ENCODE data around the gene IFITM1. TPM values are rescaled to one million over a fixed set of nuclear protein-coding genes. Genes with fewer than 3 reads are reported as not detected.
"Not testable (repeated sequence)": the region's sequence is repeated elsewhere in the genome, so short reads cannot be mapped to it uniquely, and the experiment has no call there.

Gene IFITM1
- total and polyA plus RNA-seq, 2 experiments from 2014 or later, result 72.7 to 180 TPM

- Histone ChIP-seq H3K79me2 (ENCODE audit: insufficient read depth) (no peaks in the 10 kb centered on the region), H3K9me3 (ENCODE audit: low read depth) (no peaks in the 10 kb centered on the region), H3K9me2 (ENCODE audit: insufficient read depth) (no peaks in the 10 kb centered on the region), H3K27ac (no peak overlapping the region), H3K4me2 (ENCODE audit: unreplicated experiment) (no peak overlapping the region), H2AFZ (no peak overlapping the region), H3K4me3 (no peak overlapping the region), H3K9ac (no peak overlapping the region), H3F3A (ENCODE audit: insufficient read depth) (no peaks in the 10 kb centered on the region), H4K20me1 (ENCODE audit: insufficient read depth) (no peaks in the 10 kb centered on the region), H3K36me3 (ENCODE audit: low read depth) (no peaks in the 10 kb centered on the region), H3K27me3 (replicated peaks; ENCODE audit: insufficient read depth) (no peaks in the 10 kb centered on the region), H3K4me1 (ENCODE audit: insufficient read depth) (peaks cover 6% of the 10 kb centered on the region)
- in situ Hi-C loops (cut with MboI), result no loop called here
- TF ChIP-seq EZH2 (IDR thresholded peaks at IDR 0.05; ENCODE audit: insufficient read depth, poor library complexity, severe bottlenecking) (no peak), EZH2phosphoT487 (IDR thresholded peaks at IDR 0.05; ENCODE audit: insufficient read depth, low read depth) (no peak)
- no peak for DNase-seq
- 74 to 76% methylated on average over 34 of the region's 34 CpGs for WGBS, 2 experiments (ENCODE audit: low coverage in 1 of 2, low lambda C conversion rate in 2 of 2, missing lambda C conversion rate in 2 of 2)
Observed at GRCh38 chr11:330694-331357, 17.0 kb downstream of the IFITM1 start.

DNA sequence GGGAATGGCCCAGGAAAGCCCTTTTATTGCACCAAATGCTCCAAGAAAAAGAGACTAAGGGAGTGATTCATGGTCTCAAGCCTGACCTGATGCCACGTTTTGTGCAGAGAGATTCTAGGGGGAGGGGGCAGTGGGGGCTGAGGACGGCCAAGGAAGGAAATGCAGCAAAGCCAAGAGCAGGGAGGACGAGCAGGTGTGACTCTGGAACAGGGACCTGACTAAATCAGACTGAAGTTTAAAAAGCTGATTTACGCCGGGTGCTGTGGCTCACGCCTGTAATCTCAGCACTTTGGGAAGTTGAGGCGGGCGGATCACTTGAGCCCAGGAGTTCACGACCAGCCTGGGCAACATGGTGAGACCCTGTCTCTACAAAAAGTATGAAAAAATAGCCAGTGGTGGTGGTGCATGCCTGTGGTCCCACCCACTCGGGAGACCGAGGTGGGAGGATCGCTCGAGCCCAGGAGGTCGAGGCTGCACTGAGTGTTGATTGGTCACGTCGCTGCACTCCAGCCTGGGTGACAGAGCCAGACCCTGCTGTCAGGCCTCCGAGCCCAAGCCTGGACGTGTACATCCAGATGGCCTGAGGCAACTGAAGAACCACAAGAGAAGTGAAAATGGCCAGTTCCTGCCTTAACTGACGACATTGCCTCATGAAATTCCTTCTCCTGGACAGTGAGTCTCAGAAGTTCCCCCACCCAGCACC, 17.7 kb downstream of the IFITM1 start:
- Histone ChIP-seq H3K9me2 (ENCODE audit: insufficient read depth) (no peaks in the 10 kb centered on the region), H3K27ac (no peak overlapping the region), H3K9ac (no peak overlapping the region), H3K4me2 (ENCODE audit: unreplicated experiment) (no peak overlapping the region), H3K27me3 (replicated peaks; ENCODE audit: insufficient read depth) (no peaks in the 10 kb centered on the region), H3F3A (ENCODE audit: insufficient read depth) (no peaks in the 10 kb centered on the region), H3K4me3 (no peak overlapping the region), H3K4me1 (ENCODE audit: insufficient read depth) (peaks cover 8% of the 10 kb centered on the region), H3K36me3 (ENCODE audit: low read depth) (no peaks in the 10 kb centered on the region), H2AFZ (no peak overlapping the region), H4K20me1 (ENCODE audit: insufficient read depth) (no peaks in the 10 kb centered on the region), H3K9me3 (ENCODE audit: low read depth) (no peaks in the 10 kb centered on the region), H3K79me2 (ENCODE audit: insufficient read depth) (no peaks in the 10 kb centered on the region)
- no peak for DNase-seq
- WGBS, 2 experiments (ENCODE audit: low coverage in 1 of 2, low lambda C conversion rate in 2 of 2, missing lambda C conversion rate in 2 of 2), result 81 to 84% methylated on average over 19 of the region's 19 CpGs
- TF ChIP-seq EZH2phosphoT487 (IDR thresholded peaks at IDR 0.05; ENCODE audit: insufficient read depth, low read depth) (no peak), EZH2 (IDR thresholded peaks at IDR 0.05; ENCODE audit: insufficient read depth, poor library complexity, severe bottlenecking) (no peak)
- in situ Hi-C loops (cut with MboI), result no loop called here

- Histone ChIP-seq H3K27ac (no peak overlapping the region), H3K79me2 (ENCODE audit: insufficient read depth) (no peaks in the 10 kb centered on the region), H2AFZ (no peak overlapping the region), H3K9me2 (ENCODE audit: insufficient read depth) (no peaks in the 10 kb centered on the region), H3K4me2 (ENCODE audit: unreplicated experiment) (no peak overlapping the region), H3K9me3 (ENCODE audit: low read depth) (no peaks in the 10 kb centered on the region), H3F3A (ENCODE audit: insufficient read depth) (no peaks in the 10 kb centered on the region), H3K4me1 (ENCODE audit: insufficient read depth) (peaks cover 8% of the 10 kb centered on the region), H3K27me3 (replicated peaks; ENCODE audit: insufficient read depth) (no peaks in the 10 kb centered on the region), H4K20me1 (ENCODE audit: insufficient read depth) (no peaks in the 10 kb centered on the region), H3K4me3 (no peak overlapping the region), H3K9ac (no peak overlapping the region), H3K36me3 (ENCODE audit: low read depth) (no peaks in the 10 kb centered on the region)
- in situ Hi-C loops (cut with MboI), result no loop called here
- TF ChIP-seq EZH2 (IDR thresholded peaks at IDR 0.05; ENCODE audit: insufficient read depth, poor library complexity, severe bottlenecking) (no peak), EZH2phosphoT487 (IDR thresholded peaks at IDR 0.05; ENCODE audit: insufficient read depth, low read depth) (no peak)
- no peak for DNase-seq
- 90 to 91% methylated on average over 23 of the region's 23 CpGs for WGBS, 2 experiments (ENCODE audit: low coverage in 1 of 2, low lambda C conversion rate in 2 of 2, missing lambda C conversion rate in 2 of 2)
Observed at GRCh38 chr11:332651-333480, 19.0 kb downstream of the IFITM1 start.

DNA sequence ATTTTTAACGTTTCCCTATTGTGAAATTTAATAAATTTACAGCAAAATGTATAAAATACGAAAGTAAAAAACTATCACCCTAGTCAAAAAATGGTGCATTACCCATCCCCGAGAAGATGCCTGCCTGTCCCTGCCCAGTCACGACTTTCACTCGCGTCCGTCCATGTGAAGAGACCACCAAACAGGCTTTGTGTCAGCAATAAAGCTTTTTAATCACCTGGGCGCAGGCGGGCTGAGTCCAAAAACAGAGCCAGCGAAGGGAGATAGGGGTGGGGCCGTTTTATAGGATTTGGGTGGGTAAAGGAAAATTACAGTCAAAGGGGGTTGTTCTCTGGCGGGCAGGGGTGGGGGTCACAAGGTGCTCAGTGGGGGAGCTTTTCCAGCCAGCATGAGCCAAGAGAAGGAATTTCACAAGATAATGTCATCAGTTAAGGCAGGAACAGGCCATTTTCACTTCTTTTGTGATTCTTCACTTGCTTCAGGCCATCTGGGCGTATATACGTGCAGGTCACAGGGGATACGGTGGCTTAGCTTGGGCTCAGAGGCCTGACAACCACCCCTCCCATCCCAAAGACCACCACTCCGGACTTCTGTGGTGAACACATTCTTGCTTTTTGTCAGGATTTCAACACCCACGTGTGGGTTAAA, 19.9 kb downstream of the IFITM1 start:
- H3K4me3 ChIP-seq; DNase-seq; in situ Hi-C loops (cut with MboI); H3K4me1 ChIP-seq (ENCODE audit: insufficient read depth); H3K9ac ChIP-seq; H3K4me2 ChIP-seq (ENCODE audit: unreplicated experiment); H4K20me1 ChIP-seq (ENCODE audit: insufficient read depth); H3K27ac ChIP-seq; H3K79me2 ChIP-seq (ENCODE audit: insufficient read depth); H3K27me3 ChIP-seq (replicated peaks; ENCODE audit: insufficient read depth); H3K36me3 ChIP-seq (ENCODE audit: low read depth); H3K9me2 ChIP-seq (ENCODE audit: insufficient read depth); H3F3A ChIP-seq (ENCODE audit: insufficient read depth); H3K9me3 ChIP-seq (ENCODE audit: low read depth): not testable (repeated sequence)
- 78 to 82% methylated on average over 14 to 17 of the region's 17 CpGs for WGBS, 2 experiments (ENCODE audit: low coverage in 1 of 2, low lambda C conversion rate in 2 of 2, missing lambda C conversion rate in 2 of 2)
- H2AFZ ChIP-seq, result peak overlapping the region; percentile 66
